ENCODE results near the gene ARHGAP9.
A peak's percentile ranks its signal among the peaks of the same experiment; 100 is the strongest.
"Not testable (repeated sequence)": the region's sequence is repeated elsewhere in the genome, so short reads cannot be mapped to it uniquely, and the experiment has no call there.

ARHGAP9 gene

DNA sequence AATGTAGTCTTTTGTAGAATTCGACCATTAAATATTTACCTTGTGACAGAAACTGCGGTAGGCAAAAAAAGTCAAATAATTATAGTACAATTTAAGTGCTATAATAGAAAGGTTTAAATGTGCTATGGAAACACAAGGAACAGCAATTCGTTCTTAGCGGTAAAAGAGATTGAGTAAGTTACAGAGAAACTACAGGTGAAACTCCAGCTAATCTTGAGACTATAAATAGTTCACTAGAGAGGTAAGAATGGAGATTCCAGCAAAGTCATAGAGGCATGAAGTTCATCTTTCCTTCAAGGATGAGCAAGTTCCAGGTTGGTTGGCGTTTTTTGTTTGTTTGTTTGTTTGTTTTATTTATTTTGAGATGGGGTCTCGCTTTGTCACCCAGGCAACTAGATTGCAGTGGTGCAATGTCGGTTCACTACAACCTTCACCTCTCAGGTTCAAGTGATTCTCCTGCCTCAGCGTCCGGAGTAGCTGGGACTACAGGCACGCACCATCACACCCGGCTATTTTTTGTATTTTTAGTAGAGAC, 47.9 kb downstream of the ARHGAP9 start:
- DNase-seq = no peak

DNA sequence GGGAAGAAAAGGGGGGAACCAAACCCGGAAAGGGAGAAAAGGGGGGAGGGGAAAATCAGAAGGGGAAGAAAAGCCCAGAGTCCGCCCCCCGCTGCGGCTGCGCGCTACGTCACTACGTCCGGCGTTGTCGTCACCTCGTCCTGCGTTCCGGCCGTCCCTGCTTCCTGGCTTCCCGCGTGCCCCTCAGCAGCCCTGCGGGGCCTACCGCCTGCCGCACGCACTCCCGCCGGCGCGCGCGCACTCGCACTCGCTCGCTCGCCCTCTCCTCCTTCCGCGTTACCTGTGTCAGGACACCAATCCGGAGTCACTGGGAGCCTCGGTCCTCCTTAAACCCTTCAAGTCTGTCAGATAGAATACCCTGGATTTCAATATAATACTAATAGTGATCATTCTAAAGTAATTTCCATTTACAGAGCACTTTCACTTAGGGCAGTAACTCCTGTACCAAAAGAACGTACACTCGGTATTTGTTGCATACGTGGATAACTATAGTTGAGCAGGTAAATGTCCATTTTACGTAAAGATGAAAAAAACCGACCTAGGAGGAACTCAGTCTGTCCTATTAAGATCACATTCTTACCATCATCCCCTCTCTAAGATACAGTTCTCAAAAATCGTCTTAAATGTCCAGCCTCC, 48.6 kb downstream of the ARHGAP9 start, which contains the start of gene R3HDM2:
Gene R3HDM2, minus strand, starts transcription at position 113 of the 636 bp plus-strand sequence. CDS start 120,615 bp downstream, outside the sequence.
- peak; percentile 98 for DNase-seq

DNA sequence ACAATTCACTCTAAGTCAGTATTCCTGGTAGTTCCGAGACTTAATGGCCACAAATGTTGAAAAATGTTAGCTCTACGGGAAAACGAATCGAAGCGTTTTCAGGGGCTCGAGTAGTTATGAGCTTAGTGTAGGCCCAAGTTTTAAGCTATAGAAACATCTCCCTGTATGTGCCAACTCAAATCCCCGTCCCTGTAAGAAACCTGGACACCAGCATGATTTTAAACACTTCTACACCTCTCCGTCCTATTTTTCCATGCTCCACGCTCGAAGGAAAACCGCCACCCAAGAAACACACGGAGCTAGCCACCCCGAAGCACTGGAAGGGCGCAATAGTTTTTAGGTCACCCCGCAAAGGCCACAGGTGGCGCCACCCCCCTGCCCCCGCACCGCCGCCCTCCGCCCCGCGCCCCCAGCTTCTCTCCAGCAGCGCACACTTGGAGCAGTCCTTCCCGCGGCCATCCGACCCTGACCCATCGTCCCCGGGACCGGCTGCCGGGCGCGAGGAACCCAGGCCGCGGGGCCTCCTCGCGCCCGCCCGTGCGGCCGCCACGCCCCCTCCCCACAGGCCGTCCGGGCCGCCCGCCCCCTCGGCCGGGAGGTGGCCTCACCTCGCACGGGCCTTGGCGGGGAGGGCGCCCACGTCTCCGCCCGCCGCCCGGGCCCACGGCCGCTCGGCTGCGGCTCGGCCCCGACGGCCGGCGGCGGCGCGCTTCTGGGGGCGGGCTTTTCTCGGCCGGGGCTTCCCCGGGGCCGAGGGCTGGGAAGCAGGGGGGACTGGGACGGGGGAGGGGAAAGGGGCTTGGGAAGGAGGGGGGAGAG, 49.3 kb downstream of the ARHGAP9 start:
- DNase-seq = peak; percentile 65

DNA sequence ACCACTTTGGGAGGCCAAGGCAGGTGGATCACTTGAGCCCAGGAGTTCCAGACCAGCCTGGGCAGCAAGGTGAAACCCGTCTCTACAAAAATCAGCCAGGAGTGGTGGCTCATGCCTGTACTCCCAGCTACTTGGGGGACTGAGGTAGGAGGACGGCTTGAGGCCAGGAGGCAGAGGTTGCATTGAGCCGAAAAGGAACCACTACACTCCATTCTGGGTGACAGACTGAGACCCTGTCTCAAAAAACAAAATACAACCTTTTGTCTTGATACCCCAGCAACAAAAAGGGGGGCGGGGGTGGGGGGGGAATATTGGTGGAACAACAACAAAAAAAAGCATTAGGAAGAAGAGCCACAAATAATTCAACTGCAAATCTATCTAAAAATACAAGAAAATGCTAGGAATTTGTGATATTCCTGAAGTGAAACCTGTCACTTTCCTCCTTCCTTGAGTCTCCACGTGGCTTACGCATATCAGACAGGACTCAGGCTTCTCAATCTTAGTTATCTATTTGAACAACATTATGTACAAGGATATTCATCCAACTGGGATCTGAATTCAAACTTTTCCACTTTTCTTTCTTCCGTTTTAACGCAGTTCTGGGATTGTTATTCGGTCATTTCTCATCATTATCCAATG, 50.1 kb downstream of the ARHGAP9 start:
- peak; percentile 67 for DNase-seq

DNA sequence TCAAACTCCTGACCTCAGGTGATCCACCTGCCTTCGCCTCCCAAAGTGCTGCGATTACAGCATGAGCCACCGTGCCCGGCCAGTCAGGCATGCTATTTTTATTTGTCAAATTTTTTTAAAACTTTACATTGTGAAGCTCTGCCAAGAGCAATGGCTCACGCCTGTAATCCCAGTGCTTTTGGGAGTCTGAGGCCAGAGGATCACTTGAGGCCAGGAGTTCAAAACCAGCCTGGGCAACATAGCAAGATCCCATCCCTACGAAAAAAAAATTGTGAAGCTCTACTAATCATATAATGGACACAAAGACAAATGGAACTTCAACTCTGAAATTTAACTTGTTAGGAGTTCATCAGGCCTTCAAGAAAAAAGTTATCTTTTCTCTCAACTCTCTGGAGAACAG, 50.7 kb downstream of the ARHGAP9 start:
- no peak for DNase-seq

DNA sequence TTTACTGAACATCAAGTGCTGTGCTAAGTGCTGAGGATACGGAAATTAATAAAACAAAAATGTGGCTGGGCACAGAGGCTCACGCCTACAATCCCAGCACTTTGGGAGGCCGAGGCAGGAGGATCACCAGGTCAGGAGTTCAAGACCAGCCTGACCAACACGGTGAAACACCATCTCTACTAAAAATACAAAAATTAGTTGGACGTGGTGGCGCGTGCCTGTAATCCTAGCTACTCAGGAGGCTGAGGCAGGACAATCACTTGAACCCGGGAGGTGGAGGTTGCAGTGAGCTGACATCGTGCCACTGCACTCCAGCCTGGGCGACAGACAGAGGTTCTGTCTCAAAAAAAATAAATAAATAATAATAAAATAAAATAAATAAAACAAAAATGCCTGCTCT, 52.7 kb downstream of the ARHGAP9 start:
- not testable (repeated sequence) for DNase-seq

Data from hematopoietic multipotent progenitor cell treated with erythropoietin and hydrocortisone succinate and interleukin-3 and kit ligand, for 6 days (in vitro differentiated cells).